OCI-LY7 (cell line): ENCODE measurements around the gene ANKFN1. TPM values are rescaled to one million over a fixed set of nuclear protein-coding genes. Genes with fewer than 3 reads are reported as not detected.
"Not testable (repeated sequence)": the region's sequence is repeated elsewhere in the genome, so short reads cannot be mapped to it uniquely, and the experiment has no call there.

Source experiments
- BruUV-seq: library from RNA; stranded (reverse); fragments of 400-500 nt; replicated peaks from 2 replicates; lab custom pipeline; 2021; lab: Mats Ljungman, UMichigan
- CTCF ChIA-PET: fragments of 300-600 bp; sonication (Branson Sonifier 250); formaldehyde crosslinking; loops from one replicate; lab custom pipeline; 2022; ENCODE audit warnings: antibody characterized with exemption; ENCODE audit not compliant: unreplicated experiment; lab: Charles Lee
- POLR2A ChIA-PET: fragments of 300-600 bp; sonication (Branson Sonifier 250); formaldehyde crosslinking; loops from one replicate; lab custom pipeline; 2022; ENCODE audit warnings: antibody characterized with exemption; lab: Charles Lee
- DNase-seq: peaks from one replicate; pipeline ENCODE4 v3.0.0-alpha.2; 2015; ENCODE audit warnings: low spot score
- H2AFZ ChIP-seq: fragments of 200-600 bp; sonication (generic), shearing (Covaris generic); 2 replicates; pipeline ENCODE4 v1.6.1; 2014; ENCODE audit warnings: mild to moderate bottlenecking, antibody characterized with exemption, low read length, moderate library complexity
- H3K27ac ChIP-seq: fragments of 200-600 bp; sonication (generic); 2 replicates; pipeline ENCODE4 v1.5.1; 2014; ENCODE audit warnings: mixed run types, low read depth, mild to moderate bottlenecking, moderate library complexity, low read length, inconsistent platforms; ENCODE audit not compliant: poor library complexity, severe bottlenecking
- H3K36me3 ChIP-seq: fragments of 200-600 bp; sonication (generic); 2 replicates; pipeline ENCODE4 v1.6.1; 2014; ENCODE audit warnings: mild to moderate bottlenecking, antibody characterized with exemption, low read length, moderate library complexity, mixed read lengths; ENCODE audit not compliant: insufficient read depth
- H3K4me1 ChIP-seq: fragments of 200-600 bp; sonication (generic); 2 replicates; pipeline ENCODE4 v1.5.1; 2014; ENCODE audit warnings: mild to moderate bottlenecking, low read length; ENCODE audit not compliant: insufficient read depth, poor library complexity, severe bottlenecking
- H3K4me2 ChIP-seq: fragments of 200-600 bp; sonication (generic); 2 replicates; pipeline ENCODE4 v1.6.1; 2014; ENCODE audit warnings: mild to moderate bottlenecking, low read length
- H3K4me3 ChIP-seq: fragments of 200-600 bp; sonication (generic); 2 replicates; pipeline ENCODE4 v1.5.1; 2014; ENCODE audit warnings: mild to moderate bottlenecking, low read depth, low read length; ENCODE audit not compliant: poor library complexity, severe bottlenecking
- H3K79me2 ChIP-seq: fragments of 200-600 bp; sonication (generic); 2 replicates; pipeline ENCODE4 v1.6.1; 2016; ENCODE audit warnings: low read depth, mild to moderate bottlenecking, low read length, moderate library complexity, mixed read lengths; ENCODE audit not compliant: insufficient read depth
- H3K9me2 ChIP-seq: fragments of 200-600 bp; sonication (generic); 2 replicates; pipeline ENCODE4 v1.6.1; 2016; ENCODE audit warnings: mild to moderate bottlenecking, low read length, mixed read lengths; ENCODE audit not compliant: insufficient read depth
- H3K9me3 ChIP-seq: fragments of 200-600 bp; sonication (generic); 2 replicates; pipeline ENCODE4 v1.6.1; 2014; ENCODE audit warnings: mild to moderate bottlenecking, mixed run types, low read length, mixed read lengths
- H4K20me1 ChIP-seq: fragments of 200-600 bp; sonication (generic); 2 replicates; pipeline ENCODE4 v1.6.1; 2014; ENCODE audit warnings: mild to moderate bottlenecking, antibody characterized with exemption, low read length, moderate library complexity, mixed read lengths; ENCODE audit not compliant: insufficient read depth
- CTCF ChIP-seq: fragments of 200-600 bp; sonication (generic); conservative IDR thresholded peaks from 2 replicates; pipeline ENCODE4 v1.5.1; 2014; ENCODE audit warnings: mild to moderate bottlenecking, antibody characterized with exemption, low read length, moderate library complexity, mixed read lengths
- EZH2phosphoT487 ChIP-seq: fragments of 200-600 bp; sonication (generic); IDR thresholded peaks from 2 replicates; pipeline ENCODE4 v1.6.1; 2018; ENCODE audit warnings: low read depth, borderline replicate concordance, mild to moderate bottlenecking, mixed run types, antibody characterized with exemption, low read length, moderate library complexity, mixed read lengths
- intact Hi-C: fragments of 100-400 bp; cut with micrococcal nuclease; formaldehyde crosslinking; loops from one replicate; pipeline ENCODE4 v1.10.0; 2022; ENCODE audit not compliant: unreplicated experiment
- total RNA-seq, 2 experiments: library from RNA; depleted of rRNA in 1 of 2; stranded (reverse); fragments of >200 nt in 1 of 2; shearing (Covaris generic) in 1 of 2; gene quantifications; 2 replicates each; pipeline ENCODE4 v1.2.3, GENCODE V29; 2014 to 2022

Gene ANKFN1
- total RNA-seq, 2 experiments from 2014 or later, result 0.67 TPM; not detected in 1

GRCh38 chr17:56395787-56396186, 242.5 kb downstream of the ANKFN1 start:
- intact Hi-C loops, result no loop called here
- no TSS peak for BruUV-seq
- Histone ChIP-seq H3K4me3 (no peak overlapping the region), H4K20me1 (no peaks in the 10 kb centered on the region), H3K4me2 (no peak overlapping the region), H3K79me2 (no peaks in the 10 kb centered on the region), H3K4me1 (no peaks in the 10 kb centered on the region), H3K9me3 (no peaks in the 10 kb centered on the region), H3K9me2 (no peaks in the 10 kb centered on the region), H3K36me3 (no peaks in the 10 kb centered on the region), H3K27ac (no peak overlapping the region), H2AFZ (no peak overlapping the region)
- DNase-seq, result no peak
- CTCF ChIA-PET, result no interaction called here
- no peak for TF ChIP-seq CTCF
- TF ChIP-seq EZH2phosphoT487, result no peak
- POLR2A ChIA-PET, result no interaction called here

- intact Hi-C loops, result no loop called here
- no TSS peak for BruUV-seq
- Histone ChIP-seq H3K4me1 (no peaks in the 10 kb centered on the region), H3K4me3 (no peak overlapping the region), H3K9me2 (no peaks in the 10 kb centered on the region), H3K9me3 (no peaks in the 10 kb centered on the region), H3K27ac (no peak overlapping the region), H4K20me1 (no peaks in the 10 kb centered on the region), H3K4me2 (no peak overlapping the region), H3K79me2 (no peaks in the 10 kb centered on the region), H2AFZ (no peak overlapping the region), H3K36me3 (no peaks in the 10 kb centered on the region)
- DNase-seq, result no peak
- TF ChIP-seq CTCF (no peak), EZH2phosphoT487 (no peak)
- CTCF ChIA-PET, result no interaction called here
- POLR2A ChIA-PET, result interaction anchor here (0.5 to 0.7 kb wide), 2 partner anchors 27 to 480 kb away, joined by 3 read pairs; no protein-coding TSS in a partner anchor
Measured at GRCh38 chr17:56407086-56407485, 253.8 kb downstream of the ANKFN1 start.

GRCh38 chr17:56412356-56412755, 259.1 kb downstream of the ANKFN1 start:
- BruUV-seq, H3K9me2 ChIP-seq, H3K27ac ChIP-seq, H3K9me3 ChIP-seq, H3K36me3 ChIP-seq, intact Hi-C loops, H3K4me1 ChIP-seq, H3K4me2 ChIP-seq, DNase-seq, H2AFZ ChIP-seq, H3K79me2 ChIP-seq, POLR2A ChIA-PET, CTCF ChIA-PET, H4K20me1 ChIP-seq, H3K4me3 ChIP-seq: not testable (repeated sequence)
